HG03442 (cell line): Measurements from ENCODE around the gene PRSS56.

Experiments
- ATAC-seq: cut with Tn5 transposase; IDR thresholded peaks from one replicate; pipeline ENCODE4 v1.9.1; 2021; ENCODE audit warnings: mild to moderate bottlenecking, moderate library complexity; ENCODE audit not compliant: unreplicated experiment

Gene PRSS56

DNA sequence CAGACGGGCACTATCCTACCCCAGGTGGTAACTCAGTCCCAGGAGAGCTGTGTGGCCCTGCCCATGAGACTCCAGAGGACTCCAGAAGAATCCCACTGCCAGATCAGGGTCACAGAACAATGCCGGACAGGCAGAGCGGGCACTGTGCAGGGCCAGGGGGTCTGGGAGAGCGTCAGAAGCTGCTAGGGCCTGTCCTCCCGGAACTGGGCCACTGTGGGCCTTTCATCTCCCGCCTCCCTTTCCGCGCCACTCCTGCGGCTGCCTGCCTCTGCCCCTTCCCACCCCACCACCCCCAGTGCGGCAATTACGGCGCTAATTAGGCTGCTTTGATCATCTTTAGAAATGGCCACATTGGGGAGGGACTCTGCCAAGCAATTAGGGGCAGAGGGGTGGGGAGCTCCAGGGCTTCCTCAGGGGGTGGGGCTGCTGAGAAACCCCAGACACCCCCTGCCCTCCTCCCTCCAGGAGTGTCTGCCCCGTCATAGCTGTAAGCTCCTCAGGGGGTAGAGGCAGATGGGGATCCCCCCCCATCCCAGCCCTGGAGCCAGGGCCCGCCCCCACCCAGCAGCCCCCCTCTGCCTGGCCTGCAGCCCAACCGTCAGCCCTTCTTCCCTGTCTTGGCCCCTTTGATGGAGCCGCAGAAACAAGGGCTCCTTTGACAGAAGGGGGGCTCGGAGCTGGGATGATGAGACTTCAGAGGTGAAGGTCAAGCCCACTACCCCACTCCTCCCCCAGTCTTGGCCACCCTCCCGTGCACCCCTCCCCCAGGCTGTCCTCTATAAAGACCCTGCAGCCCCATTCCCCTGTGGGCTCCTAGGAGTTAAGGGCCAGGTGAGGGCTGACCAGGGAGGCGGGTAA, at the start of gene PRSS56:
Gene PRSS56, plus strand, starts transcription at position 808 of the 858 bp plus-strand sequence. CDS start 211 bp downstream, outside the sequence.
- no peak for ATAC-seq

DNA sequence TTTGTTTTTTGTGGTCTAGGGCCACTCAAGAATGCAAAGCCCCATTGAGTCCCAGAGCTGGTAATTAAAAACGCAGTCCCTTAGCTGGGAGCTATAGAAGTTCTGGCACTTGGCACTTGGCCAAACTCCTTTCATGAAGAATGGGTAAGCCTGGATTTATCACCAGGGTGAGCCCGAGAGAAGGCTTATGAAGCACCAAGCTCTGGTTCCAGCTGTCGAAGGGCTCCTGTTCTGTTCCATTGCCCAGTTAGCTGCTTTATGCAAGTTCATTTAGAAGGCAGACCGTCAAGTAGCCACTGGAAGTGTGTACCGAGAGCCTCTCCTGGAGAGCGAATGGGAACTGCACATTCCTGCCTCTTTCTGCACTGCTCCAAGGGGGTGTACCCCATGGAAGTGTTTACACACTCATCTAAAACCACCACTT, 46.7 kb upstream of the PRSS56 start:
- ATAC-seq = no peak

DNA sequence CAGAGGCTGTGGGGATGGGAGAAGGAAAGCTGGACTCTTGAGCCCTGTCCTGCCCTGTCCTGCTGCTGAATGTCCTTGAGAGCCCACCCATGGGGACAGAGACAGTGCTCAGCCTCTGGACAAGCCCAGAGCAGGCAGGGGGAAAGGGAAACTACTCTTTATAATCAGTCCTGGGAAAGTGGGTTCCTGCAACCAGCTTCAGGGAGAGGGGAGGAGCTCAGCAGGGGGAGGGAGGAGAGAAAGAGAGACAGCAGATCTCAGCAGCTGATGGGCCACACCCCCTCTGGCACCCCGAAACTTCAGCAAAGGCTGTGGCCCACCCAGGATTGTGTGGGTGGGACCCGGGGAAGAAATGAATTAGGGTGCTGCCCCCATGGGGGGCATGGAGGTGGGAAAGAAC, 44.1 kb upstream of the PRSS56 start:
- no peak for ATAC-seq

DNA sequence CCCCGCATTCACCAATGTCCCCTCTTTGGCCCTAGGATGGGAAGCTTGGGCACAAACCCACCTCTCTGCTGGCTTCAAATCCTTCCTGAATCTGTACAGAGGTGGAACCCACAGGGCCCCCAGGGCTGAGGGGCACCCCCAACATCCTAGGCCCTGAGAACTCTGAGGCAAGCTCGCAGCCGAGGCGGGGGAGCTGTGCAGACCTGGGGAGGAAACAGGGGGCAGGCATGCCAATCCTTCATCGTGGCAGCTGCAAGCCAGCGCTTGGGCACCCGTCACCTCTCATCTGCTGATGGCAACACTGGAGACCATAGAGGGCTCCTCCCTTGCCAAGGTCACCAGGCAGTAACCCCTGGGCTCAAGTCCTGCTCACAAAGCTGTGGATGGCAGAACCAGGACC, 43.4 kb upstream of the PRSS56 start:
- ATAC-seq = no peak

DNA sequence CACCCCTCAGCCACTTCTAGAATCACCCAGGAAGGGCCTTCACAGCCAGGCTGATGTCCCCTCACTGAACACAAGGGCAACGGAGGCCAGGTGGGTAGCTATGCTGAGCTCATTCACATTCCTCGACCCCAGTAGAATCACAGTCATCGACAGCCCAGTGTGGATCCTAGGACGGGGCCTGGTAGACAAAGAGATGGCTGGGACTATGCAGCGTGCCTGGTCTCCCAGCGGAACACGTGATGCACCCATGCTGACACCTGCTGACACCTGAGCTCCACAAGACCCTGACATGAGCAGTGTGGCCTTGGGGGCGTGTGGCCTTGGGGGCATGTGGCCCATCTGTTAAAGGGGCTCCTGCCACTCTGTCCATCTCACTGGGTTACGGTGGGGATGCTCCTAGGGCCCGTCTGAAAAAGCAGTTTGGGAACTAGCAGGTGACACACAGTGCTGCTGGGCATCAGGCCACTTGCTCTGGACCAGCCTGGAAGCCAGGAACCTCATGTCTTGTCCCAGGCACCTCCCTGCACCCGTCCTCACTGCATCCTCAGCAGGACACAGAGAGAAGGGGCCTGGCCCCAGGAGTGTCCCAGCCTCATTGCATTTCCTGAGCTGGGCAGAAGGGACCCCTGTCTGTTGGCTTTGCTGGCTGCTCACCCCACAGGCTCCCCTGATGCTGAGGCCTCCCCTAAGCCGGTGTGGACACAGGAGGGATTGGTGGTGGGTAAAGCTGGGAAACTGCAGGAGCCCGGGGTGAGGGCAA, 42.3 kb upstream of the PRSS56 start:
- ATAC-seq = no peak

DNA sequence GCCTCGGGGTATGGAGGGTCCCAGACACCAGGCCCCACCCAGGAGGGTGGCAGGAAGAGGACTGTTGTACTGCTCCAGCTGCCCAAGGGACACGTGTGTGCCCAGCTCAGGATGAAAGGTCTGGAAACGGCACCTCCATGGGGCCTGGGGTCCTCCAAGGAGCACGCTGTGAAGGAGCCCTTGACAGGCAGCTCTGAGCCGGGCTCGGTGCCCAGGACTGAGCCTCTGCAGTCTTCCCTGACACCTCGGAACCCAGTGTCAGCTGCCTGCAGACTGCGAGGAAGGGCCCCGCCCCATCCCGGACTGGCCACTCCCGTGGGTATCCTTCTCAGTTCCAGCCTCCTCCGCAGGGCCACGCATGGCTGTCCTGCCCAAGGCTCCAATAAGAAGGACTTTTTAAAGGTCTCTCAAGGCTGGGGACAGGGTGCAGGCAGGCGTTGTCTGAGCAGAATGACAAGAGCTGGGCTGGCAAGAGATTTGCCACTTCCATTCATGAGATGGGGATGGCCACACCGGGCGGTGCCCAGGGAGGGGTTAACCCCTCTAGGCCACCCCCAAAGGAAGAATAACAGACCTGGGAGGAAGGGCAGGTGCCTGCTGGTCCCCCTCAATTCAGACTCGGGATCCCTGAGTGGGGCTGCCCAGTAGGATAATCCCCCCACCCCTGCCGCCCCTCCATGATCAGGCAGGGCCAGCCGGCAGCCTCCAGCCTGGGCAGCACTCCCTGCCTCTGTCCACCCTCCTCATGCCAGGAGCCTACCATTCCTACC, 41.4 kb upstream of the PRSS56 start:
- no peak for ATAC-seq

DNA sequence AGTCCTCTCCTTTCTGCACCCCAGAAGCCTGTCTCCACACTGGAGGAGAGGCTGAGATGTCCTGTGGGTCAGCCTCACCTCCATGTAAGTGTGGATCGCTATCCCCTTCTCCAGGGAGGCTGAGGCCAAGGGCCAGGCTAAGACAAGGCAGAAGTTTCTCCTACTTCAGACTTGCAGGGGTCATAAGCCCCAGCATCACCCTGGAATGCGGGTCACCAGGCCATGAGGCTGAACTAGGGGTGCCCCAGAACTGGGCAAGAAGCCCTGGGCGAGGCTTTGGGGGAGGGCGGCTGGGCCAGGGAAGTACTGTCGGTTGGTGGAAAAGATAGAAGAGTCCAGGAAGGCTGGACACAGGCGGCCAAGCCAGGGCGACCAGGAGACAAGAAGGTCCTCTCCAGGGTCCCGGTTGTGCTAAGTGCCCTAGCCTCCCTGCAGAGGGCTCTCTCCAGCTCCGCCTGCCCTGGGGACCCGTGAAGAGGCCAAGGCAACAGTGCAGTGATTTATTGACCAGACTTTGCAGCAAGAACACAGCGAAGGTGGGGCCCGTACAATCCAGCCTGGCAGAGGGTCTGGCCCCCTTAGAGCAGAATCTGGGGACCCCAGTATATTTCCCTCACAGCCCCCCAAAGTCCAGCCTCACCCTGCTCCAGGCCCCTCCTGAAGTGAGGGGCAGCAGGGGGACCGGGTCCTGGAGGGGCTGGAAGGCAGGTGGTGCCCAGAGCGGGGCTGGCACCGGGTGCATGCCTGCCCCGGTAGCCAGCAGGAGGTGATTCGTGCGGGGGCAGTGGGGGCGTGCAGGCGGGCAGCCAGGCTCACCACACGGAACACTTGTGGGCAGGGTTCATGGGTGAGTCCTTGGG, 40.6 kb upstream of the PRSS56 start:
- no peak for ATAC-seq

DNA sequence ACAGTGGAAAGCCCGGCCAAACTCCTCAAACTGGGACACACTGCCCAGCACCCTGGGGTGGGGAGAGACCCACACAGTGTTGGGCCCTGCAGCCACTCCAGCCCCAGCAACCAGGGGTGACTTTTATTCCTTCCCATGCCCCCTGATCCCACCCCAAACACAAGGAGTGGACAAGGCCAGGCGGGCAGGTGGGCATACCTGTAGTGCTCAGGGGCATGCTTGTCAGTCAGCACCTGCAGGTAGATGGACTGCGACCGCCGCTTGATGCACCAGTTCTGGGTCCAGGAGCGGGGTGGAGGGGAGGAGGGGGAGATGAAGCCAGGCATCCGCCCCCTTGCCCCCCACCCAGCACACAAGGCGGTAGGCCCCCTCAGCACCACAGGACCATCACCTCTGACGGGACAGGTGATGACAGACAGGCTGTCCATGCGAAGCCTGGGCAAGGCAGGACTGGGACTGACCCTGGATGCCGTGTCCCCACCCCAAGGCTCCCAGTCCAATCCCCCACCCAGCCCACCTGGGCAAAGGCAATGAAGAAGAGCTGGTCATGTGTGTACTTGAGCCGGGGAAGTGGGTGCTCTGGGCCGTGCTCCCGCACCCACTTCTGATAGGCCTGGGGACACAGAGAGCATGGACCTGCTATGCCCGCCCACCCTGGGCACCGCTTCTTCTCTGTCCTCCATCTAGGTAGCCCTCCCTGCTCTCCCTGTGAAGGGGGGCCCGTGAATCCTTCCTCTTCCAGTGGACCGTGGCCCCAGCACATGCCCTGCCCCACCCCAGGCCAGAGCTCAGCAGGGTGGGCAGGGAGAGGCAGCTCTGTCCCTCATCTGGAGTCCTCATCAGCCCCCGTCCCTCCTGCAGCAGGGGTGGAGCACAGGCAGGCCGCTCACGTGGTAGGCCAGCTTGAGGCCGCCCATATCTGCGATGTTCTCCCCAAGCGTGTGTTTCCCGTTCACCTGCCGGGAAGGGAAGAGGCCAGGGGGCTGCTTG, 39.7 kb upstream of the PRSS56 start:
- no peak for ATAC-seq

DNA sequence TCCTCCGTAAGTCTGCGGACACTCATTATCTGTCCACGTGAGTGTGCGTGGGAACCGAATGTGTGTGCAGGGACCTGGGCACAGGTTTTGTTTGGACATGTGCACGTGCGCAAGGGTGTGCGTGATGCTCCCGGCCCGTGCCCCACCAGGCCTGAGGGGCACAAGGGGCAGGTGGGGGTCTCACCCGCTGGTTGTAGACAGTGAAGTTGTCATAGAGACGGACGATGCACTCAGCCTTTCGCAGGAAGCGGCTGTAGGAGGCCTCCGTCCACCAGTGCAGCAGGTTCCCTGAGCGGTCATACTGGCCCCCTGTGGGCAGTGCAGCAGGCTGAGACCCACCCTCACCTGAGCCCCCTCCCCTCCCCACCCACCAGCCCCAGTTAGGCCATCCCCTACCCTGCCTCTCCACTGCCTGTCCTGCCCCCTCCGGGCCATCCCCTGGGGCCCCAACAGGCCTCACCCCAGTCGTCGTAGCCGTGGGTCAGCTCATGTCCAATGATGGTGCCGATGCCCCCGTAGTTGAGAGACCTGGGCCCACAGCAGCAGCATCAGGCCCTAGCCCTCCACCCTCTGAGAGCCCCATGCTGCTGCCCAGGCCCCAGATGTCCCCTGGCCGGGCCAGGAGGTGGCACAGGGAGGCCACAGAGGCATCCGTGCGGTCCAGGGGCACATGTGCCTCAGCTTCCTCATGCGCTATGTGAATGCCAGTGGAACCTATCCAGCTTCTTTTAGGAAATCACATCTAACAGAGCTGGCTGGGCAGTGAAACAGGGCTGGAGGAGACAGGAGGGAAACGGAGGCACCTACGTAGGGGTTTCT, 38.7 kb upstream of the PRSS56 start:
- no peak for ATAC-seq

DNA sequence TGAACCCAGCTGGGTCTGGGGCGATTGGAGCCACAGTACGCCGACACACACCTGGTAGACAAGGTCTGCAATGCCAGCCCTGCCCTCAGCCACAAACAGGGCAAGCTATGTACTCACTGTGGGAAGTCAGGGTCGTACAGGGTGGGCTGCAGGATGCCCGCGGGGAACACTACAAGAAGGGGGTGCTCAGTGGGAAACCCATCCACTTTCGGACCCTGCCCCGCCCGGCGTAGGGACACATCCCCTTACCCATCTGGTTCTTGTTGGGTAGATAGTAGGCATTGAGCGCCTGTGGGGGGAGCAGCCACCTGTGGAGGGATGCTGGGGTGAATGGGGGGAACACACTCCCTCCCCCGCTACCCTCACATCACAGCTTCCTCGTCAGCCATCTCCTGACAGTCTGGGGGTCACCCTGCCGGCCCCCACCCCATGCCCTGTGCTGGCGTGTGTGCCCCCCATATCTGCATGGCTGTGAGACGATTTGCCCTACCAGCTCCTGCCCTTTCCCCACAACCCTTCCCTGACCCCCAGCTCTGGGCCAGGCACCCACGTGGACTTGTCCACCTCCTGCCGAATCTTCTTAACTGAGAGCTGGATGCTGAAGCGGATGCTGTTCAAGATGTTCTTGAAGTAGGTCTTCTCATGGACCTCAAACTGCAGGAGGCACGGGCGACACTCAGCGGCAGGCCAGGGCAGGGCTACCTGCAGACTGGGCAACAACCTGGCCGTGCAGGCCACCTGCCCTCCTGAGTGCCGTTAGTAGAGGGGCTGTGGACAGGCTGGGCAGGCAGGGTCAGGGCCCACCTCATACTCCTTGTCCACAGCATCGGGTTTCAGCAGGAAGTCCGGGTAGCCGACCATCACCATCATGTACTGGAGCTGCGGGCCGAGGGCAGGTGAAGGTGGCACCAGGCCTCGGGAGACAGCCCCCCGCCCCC, 37.6 kb upstream of the PRSS56 start:
- no peak for ATAC-seq

DNA sequence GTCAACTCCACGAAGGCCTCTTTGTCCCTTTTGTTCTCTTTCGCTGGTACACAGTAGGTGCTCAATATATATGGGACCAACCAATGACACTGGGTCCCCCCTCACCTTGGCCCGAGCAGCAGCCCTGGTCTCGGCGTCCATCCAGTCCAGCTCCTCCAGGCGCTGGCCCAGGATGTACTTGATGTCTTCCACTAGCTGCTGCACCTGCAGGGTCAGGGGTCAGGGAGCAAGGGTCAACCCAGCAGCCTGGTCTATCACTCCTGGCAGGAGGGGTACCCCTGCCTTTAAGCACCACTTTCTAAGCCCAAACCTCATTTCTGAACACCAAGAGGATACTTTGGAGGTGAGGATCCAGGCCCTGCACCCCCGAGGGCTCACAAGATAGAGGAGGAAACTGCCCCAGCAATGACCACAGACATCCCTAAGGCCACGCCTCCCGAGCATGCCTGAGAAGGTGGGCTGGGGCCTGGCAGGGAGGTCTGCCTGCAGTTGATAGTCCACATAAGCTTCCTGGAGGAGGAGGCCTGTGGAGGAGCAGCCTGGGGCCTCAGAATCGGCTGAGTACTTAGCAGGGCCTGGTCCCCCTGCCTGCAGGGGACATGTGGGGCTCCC, 36.8 kb upstream of the PRSS56 start:
- no peak for ATAC-seq

DNA sequence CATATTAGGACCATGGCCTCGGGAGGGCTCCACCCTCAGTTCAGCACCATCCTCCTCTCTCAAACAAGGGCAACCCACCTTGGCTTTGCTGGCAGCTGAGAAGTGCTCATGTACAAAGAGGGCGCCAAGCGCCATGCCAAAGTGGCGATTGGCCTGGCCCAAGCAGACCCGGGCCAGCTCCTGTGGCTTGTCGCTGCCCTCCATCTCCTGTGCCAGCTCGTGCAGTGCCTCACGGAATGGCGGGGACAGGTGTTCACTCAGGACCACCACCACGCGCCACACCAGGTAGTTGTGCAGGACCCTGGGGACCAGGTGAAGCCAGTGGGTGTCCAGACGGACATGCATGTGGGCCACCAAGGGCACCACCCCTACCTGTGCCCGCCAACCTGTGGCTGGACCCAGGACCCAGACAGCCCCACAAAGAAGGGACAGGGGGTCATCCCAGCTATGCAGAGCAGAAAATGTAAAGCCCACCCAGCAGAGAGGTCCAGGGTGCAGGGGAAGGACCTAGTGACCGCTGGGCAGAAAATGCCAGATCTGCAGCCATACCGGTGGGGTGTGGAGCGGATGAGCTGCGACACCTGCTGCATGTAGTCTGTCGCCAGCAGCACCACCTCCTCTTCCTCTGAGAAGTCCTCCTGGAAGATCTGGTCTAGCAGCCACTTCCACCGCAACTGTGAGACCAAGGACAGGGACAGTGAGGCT, 36.1 kb upstream of the PRSS56 start:
- no peak for ATAC-seq

DNA sequence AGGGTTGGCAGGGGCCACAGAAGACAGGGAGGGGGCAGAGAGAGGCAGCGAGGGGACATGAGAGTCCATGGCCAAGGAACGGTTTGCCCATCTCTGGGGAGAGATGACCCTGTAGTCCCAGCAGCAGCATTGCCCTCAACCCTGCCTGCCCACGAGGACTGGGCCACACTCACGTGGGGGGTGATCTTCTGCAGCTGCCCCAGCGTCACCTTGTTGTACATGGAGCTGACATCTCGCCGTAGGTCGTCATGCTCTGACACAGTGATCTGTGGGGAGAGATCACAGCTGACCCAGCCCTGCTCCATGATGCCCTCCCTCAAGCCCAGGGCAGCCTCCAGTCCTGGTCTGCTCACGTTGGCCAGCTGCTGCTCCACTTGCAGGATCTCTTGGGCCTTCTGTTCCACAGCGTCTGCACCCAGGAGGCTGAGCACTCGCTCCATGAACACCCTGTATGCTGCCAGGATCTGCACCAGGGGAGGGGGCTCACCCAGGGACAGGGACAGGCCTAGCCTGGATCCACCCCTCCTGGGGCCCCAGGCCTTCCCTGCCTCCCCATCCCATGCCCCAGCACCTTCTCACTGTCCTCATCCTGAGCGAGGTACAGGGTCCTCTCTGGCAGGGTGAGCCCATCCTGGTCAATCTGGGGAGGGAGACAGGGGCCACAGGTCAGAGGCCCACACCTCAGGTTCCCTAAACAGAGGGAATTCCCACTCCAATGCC, 35.4 kb upstream of the PRSS56 start:
- ATAC-seq = no peak

DNA sequence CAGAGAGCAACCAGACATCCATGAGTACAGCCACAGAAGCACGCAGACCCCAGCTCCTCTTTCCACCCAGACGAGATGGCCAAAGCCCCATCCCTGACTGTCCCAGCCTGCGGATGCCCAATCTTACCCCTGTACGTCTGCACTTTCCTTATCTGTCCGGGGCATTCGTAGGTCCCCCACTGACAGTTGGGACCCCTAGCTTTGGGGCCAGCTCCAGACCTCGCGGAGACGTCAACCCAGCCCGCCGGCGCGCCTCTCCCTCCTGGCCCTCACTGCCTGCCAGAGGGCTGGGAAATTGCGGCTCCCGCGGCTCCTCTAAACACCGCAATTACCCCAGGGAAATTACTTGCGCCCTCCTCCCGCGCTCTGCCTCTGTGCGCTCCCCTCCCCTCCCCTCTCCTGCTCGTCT, 34.8 kb upstream of the PRSS56 start:
- no peak for ATAC-seq

DNA sequence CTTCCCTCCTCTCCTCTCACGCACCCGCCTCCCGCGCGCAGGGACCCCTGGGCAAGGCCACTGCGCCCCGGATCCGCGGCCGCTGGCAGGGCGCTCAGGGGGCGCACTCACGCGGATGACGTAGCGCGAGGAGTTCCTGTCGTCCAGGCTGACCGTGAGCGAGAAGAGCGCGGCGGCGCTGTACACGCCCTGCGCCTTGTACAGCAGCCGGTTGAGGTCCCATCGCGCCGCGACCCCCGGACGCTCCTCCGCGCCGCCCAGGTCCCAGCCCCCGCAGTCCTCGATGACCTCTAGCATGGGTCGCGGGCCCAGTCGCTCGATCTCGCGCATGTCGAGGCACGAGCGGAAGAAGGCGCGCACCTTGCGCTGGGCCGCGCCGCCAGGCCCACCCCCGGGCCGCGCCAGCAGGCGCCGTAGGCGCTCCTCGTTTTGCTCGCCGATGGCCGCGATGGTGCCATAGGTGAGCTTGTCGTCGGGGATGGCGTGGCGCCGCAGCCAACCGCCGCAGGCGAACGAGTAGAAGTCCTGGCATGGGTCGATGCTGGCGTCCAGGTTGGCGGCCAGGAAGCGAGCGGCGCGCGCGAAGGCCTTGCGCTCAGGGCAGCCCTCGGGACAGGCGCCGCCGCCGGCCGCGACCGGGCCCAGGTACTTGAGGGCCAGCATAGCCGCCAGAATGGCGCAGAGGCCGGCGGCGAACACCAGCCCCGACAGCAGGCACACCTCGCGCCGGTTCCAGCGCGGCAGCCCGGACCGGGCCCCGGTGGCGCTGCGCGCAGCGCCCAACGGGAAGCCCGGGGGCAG, 34.2 kb upstream of the PRSS56 start:
- no peak for ATAC-seq
